HG03439 (cell line): ENCODE results near the gene UBE2S.

Experiments used
- ATAC-seq: cut with Tn5 transposase; IDR thresholded peaks from one replicate; pipeline ENCODE4 v1.9.1; 2021; ENCODE audit warnings: mild to moderate bottlenecking, moderate library complexity; ENCODE audit not compliant: unreplicated experiment

Gene UBE2S

GRCh38 chr19:55384920-55385723, 22.5 kb downstream of the UBE2S start:
- peak; percentile 55 for ATAC-seq

GRCh38 chr19:55384131-55384919, 23.3 kb downstream of the UBE2S start, which contains the start of gene TMEM238:
TMEM238 (minus strand) TSS chr19:55384292; CDS start chr19:55384259, 33 bp downstream.
- ATAC-seq: no peak

- no peak for ATAC-seq
Observed at GRCh38 chr19:55383279-55384130, 24.1 kb downstream of the UBE2S start.

GRCh38 chr19:55382522-55383054, 25.0 kb downstream of the UBE2S start:
- ATAC-seq: no peak

GRCh38 chr19:55382013-55382412, 25.6 kb downstream of the UBE2S start:
- no peak for ATAC-seq

GRCh38 chr19:55379174-55379573, 28.4 kb downstream of the UBE2S start:
- ATAC-seq: no peak

- no peak for ATAC-seq
Observed at GRCh38 chr19:55377356-55378131, 30.0 kb downstream of the UBE2S start.

GRCh38 chr19:55376241-55376933, 31.2 kb downstream of the UBE2S start, which contains the start of gene TMEM190:
TMEM190 (plus strand) TSS chr19:55376826; CDS start chr19:55376854, 28 bp downstream.
- no peak for ATAC-seq

- no peak for ATAC-seq
Observed at GRCh38 chr19:55373993-55374757, 33.4 kb downstream of the UBE2S start.

GRCh38 chr19:55373306-55373992, 34.1 kb downstream of the UBE2S start:
- no peak for ATAC-seq

- ATAC-seq: no peak
Observed at GRCh38 chr19:55372316-55373081, 35.1 kb downstream of the UBE2S start.

- no peak for ATAC-seq
Observed at GRCh38 chr19:55370305-55370988, 37.1 kb downstream of the UBE2S start, which contains the start of gene IL11. IL11 (minus strand) TSS chr19:55370463; CDS start chr19:55370310, 153 bp downstream.

- no peak for ATAC-seq
Observed at GRCh38 chr19:55369653-55370304, 37.8 kb downstream of the UBE2S start.

- no peak for ATAC-seq
Observed at GRCh38 chr19:55368701-55369563, 38.7 kb downstream of the UBE2S start.

GRCh38 chr19:55368106-55368505, 39.5 kb downstream of the UBE2S start:
- no peak for ATAC-seq
